A549 treated with AZD9567 at 1 μM for 4 hours (cell line): ENCODE measurements around the gene MARCHF9. TPM values are rescaled to one million over a fixed set of nuclear protein-coding genes. Genes with fewer than 3 reads are reported as not detected.

Experiments
- total RNA-seq: library from RNA; stranded (reverse); fragments of 200-300 nt; extraction: Qiagen RNA extraction; gene quantifications from 5 replicates; pipeline ENCODE4 v1.2.3, GENCODE V29; 2022; ENCODE audit not compliant: insufficient read depth

Gene MARCHF9
- 4.7 to 8.0 TPM (median 7.2 TPM) in 5 replicates for total RNA-seq

DNA sequence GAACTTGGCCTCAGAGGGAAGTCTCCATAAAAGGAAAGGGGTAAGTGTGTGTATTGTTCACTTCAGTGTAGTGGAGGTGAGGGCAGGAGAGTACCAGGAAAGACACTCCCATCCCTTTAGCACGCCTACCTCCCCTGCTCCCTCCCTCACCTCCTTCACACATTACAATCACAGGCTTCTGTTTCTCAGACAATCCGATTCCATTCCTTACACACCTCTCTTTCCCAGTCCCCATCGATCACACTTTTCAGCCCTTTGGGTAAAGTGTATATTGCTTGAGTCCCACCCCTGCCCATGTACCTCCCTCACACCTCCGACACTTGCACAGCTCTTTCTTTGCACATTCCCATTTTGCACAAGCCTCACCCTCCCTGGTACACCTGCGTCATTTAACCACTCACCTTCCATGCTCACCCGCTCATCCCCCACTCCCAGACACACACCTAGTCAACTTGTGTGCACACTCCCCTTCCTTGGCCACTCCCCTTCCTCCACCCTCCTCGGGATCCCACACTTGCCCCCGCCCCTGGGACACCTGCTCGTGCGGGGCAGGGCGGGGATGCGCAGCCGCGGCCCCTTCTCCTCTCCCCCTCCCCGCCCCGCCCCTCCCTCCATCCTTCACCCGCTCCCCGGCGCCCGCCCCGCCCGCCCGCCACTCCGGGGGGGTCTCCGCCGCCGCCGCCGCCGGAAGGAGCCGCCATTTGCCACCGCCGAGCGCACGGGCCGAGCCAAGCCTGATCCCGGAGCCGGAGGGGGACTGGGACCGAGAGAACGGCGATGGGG is at the start of gene MARCHF9:
Gene MARCHF9 (plus strand): TSS at position 693 of the 783 bp plus-strand sequence. CDS start 426 bp downstream, outside the sequence.

DNA sequence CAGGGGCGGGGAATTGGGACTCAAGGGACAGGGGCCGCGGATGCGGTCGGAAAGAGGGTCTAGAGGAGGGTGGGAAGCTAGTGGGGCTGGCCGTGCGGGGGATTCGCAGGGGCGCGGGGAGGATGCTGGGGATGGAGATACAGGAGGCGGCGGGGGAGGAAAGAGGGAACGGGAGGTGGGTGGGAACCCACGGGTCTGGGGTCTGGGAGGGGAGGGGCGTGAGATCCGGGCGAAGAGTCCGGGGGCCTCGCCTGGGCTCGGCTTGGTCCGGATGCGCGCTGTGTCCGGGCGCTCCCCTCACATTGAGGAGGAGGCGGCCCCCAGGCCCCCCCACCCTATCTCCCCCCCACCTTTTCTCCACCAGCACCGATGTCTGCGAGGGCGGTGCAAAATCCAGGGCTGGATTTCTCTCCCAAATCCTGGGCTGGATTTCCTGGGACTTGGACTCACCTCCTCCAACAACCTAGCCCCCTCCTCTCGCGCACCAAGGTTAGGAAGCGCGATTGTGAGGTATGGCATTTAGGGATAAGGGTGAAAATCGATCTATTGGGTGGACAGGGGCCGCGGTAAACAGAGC is 16.2 kb upstream of the MARCHF9 start, which contains the start of gene AGAP2:
Gene AGAP2 (minus strand): TSS at position 82 of the 577 bp plus-strand sequence. CDS start 496 bp downstream, outside the sequence.

GRCh38 chr12:57744777-57745484 is 10.0 kb upstream of the MARCHF9 start, which contains the start of gene TSPAN31:
TSPAN31 (plus strand) TSS chr12:57745039; CDS start chr12:57745155, 116 bp downstream.

GRCh38 chr12:57751788-57752667 is 2.9 kb upstream of the MARCHF9 start, which contains the start of gene CDK4:
CDK4 (minus strand) TSS chr12:57752310; CDS start chr12:57751717, 593 bp downstream.

GRCh38 chr12:57766464-57767304 is 11.8 kb downstream of the MARCHF9 start, which contains the start of gene CYP27B1:
CYP27B1 (minus strand) TSS chr12:57767078; CDS start chr12:57767041, 37 bp downstream.

GRCh38 chr12:57771873-57772428 is 17.0 kb downstream of the MARCHF9 start, which contains the start of gene METTL1:
METTL1 (minus strand) TSS chr12:57772105; CDS start chr12:57772083, 22 bp downstream.

DNA sequence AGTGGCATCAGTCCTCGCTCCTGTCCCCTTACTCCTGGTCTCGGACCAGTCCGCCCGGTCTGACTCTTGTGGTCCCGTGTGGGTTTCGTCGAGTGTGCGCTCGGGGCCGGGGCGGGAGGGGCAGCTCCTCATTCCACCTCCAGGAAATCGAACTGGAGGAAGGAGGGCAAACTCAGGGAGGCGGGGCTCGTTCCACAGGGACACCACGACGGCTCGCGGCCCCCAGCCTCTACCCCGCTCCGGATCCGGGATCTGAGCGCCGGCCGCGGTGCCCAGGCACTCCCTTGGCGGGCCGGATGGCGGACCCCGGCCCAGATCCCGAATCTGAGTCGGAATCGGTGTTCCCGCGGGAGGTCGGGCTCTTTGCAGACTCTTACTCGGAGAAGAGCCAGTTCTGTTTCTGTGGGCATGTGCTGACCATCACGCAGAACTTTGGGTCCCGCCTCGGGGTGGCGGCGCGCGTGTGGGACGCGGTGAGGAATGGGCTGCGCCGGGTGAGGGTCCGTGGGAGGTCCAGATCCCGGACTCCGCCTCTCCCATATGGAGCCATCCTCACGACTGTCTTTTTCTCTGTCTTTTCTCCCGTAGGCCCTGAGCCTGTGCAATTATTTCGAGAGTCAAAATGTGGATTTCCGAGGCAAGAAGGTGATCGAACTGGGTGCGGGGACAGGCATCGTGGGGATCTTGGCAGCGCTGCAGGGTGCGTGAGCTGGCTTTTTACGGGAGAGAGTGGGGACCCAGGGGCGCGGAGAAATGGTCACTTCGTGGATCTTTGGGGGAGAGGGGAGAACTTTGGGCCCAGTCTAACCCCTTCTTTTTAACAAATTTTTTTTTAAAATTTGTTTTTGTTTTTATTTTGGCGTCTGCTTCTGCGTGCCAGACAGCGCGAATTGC is 17.8 kb downstream of the MARCHF9 start, which contains the start of gene EEF1AKMT3:
Gene EEF1AKMT3 (plus strand): TSS at position 186 of the 894 bp plus-strand sequence. CDS start 111 bp downstream, at position 297.

GRCh38 chr12:57782608-57783465 is 27.9 kb downstream of the MARCHF9 start, which contains the start of gene TSFM:
TSFM (plus strand) TSS chr12:57782787; CDS start chr12:57782802, 15 bp downstream.

Other genes starting within 250 kb of the MARCHF9 start
- gene DDIT3, start 234.6 kb upstream of the MARCHF9 start, total RNA-seq, result 25.3 to 34.3 TPM (median 31.4 TPM) in 5 replicates
- 7.9 to 27.8 TPM (median 25.9 TPM) in 5 replicates for gene MBD6, start 232.3 kb upstream of the MARCHF9 start, total RNA-seq
- 113 to 139 TPM (median 118 TPM) in 5 replicates for gene DCTN2, start 207.9 kb upstream of the MARCHF9 start, total RNA-seq
- 0.17 to 0.32 TPM (median 0.26 TPM) in 4 of 5 replicates, not detected in the other for gene KIF5A, start 205.1 kb upstream of the MARCHF9 start, total RNA-seq
- gene PIP4K2C, start 163.9 kb upstream of the MARCHF9 start, total RNA-seq, result 39.5 to 42.5 TPM (median 40.2 TPM) in 5 replicates
- 11.8 to 16.9 TPM (median 16.2 TPM) in 5 replicates for gene DTX3, start 150.3 kb upstream of the MARCHF9 start, total RNA-seq
- gene ARHGEF25, start 143.7 kb upstream of the MARCHF9 start, total RNA-seq, result 5.0 to 22.2 TPM (median 5.9 TPM) in 5 replicates
- gene B4GALNT1, start 121.9 kb upstream of the MARCHF9 start, total RNA-seq, result 33.1 to 44.2 TPM (median 39.2 TPM) in 5 replicates
- gene OS9, start 61.0 kb upstream of the MARCHF9 start, total RNA-seq, result 115 to 117 TPM (median 116 TPM) in 5 replicates
- 0.09 to 0.16 TPM (median 0.12 TPM) in 4 of 5 replicates, not detected in the other for gene AGAP2, start 16.4 kb upstream of the MARCHF9 start, total RNA-seq
- 15.7 to 20.3 TPM (median 16.1 TPM) in 5 replicates for gene TSPAN31, start 10.1 kb upstream of the MARCHF9 start, total RNA-seq
- gene CDK4, start 2.8 kb upstream of the MARCHF9 start, total RNA-seq, result 232 to 253 TPM (median 250 TPM) in 5 replicates
- 0.79 to 3.1 TPM (median 2.3 TPM) in 5 replicates for gene CYP27B1, start 12.0 kb downstream of the MARCHF9 start, total RNA-seq
- gene METTL1, start 17.0 kb downstream of the MARCHF9 start, total RNA-seq, result 59.2 to 71.4 TPM (median 60.7 TPM) in 5 replicates
- 4.1 to 5.3 TPM (median 4.6 TPM) in 5 replicates for gene EEF1AKMT3, start 17.5 kb downstream of the MARCHF9 start, total RNA-seq
- 69.0 to 74.2 TPM (median 71.0 TPM) in 5 replicates for gene TSFM, start 27.7 kb downstream of the MARCHF9 start, total RNA-seq
- 0.42 to 0.77 TPM (median 0.54 TPM) in 4 of 5 replicates, not detected in the other for gene AVIL, start 63.6 kb downstream of the MARCHF9 start, total RNA-seq
- gene CTDSP2, start 91.6 kb downstream of the MARCHF9 start, total RNA-seq, result 40.6 to 49.7 TPM (median 44.1 TPM) in 5 replicates
- gene ATP23, start 186.5 kb downstream of the MARCHF9 start, total RNA-seq, result 2.9 to 6.4 TPM (median 5.7 TPM) in 5 replicates